Activated CD4-positive, alpha-beta T cell treated with anti-CD3 and anti-CD28 coated beads, Interleukin-2, amount 10 ng/mL, durations not matched to agents 24 days and 14 days (primary cell): ENCODE data around the gene THSD4. TPM values are rescaled to one million over a fixed set of nuclear protein-coding genes. Genes with fewer than 3 reads are reported as not detected.

Experiments used
- DNase-seq: peaks from one replicate; pipeline ENCODE4 v3.0.0; 2022
- H3K27ac Mint-ChIP-seq: one replicate; pipeline ENCODE4 v1.8.0; 2022; ENCODE audit warnings: mild to moderate bottlenecking, mixed read lengths
- H3K27me3 Mint-ChIP-seq: one replicate; pipeline ENCODE4 v1.8.0; 2022; ENCODE audit warnings: mixed read lengths
- H3K36me3 Mint-ChIP-seq: one replicate; pipeline ENCODE4 v1.8.0; 2022; ENCODE audit warnings: low read depth, mild to moderate bottlenecking, mixed read lengths
- H3K4me1 Mint-ChIP-seq: one replicate; pipeline ENCODE4 v1.8.0; 2021; ENCODE audit warnings: mixed read lengths
- H3K4me3 Mint-ChIP-seq: one replicate; pipeline ENCODE4 v1.8.0; 2022; ENCODE audit warnings: mild to moderate bottlenecking, moderate library complexity, mixed read lengths
- H3K9me3 Mint-ChIP-seq: one replicate; pipeline ENCODE4 v1.8.0; 2021; ENCODE audit warnings: mixed read lengths
- intact Hi-C: fragments of 100-400 bp; cut with micrococcal nuclease; formaldehyde crosslinking; loops from one replicate; pipeline ENCODE4 v1.15.1; 2023
- total RNA-seq: library from RNA; stranded (reverse); gene quantifications from 2 replicates; pipeline ENCODE4 v1.2.3, GENCODE V29; 2022

The THSD4 gene
- total RNA-seq, 1 donor from 2014 or later: not detected

GRCh38 chr15:71088683-71089082 is 26.6 kb upstream of the THSD4 start:
- Mint-ChIP-seq H3K4me3 (no peak overlapping the region), H3K27me3 (peaks cover 2% of the 10 kb centered on the region), H3K36me3 (no peaks in the 10 kb centered on the region), H3K27ac (no peak overlapping the region), H3K9me3 (no peaks in the 10 kb centered on the region), H3K4me1 (no peaks in the 10 kb centered on the region)
- intact Hi-C loops: no loop called here
- DNase-seq: no peak

GRCh38 chr15:71089801-71090200 is 25.5 kb upstream of the THSD4 start:
- DNase-seq: no peak
- Mint-ChIP-seq H3K36me3 (no peaks in the 10 kb centered on the region), H3K4me1 (no peaks in the 10 kb centered on the region), H3K4me3 (no peak overlapping the region), H3K27me3 (peaks cover 2% of the 10 kb centered on the region), H3K9me3 (no peaks in the 10 kb centered on the region), H3K27ac (no peak overlapping the region)
- intact Hi-C loops: no loop called here

- DNase-seq: no peak
- intact Hi-C loops: no loop called here
- no peaks in the 10 kb centered on the region for H3K4me1 Mint-ChIP-seq
- peaks cover 2% of the 10 kb centered on the region for H3K27me3 Mint-ChIP-seq
- H3K27ac Mint-ChIP-seq: no peak overlapping the region
- H3K36me3 Mint-ChIP-seq: no peaks in the 10 kb centered on the region
- no peak overlapping the region for H3K4me3 Mint-ChIP-seq
- no peaks in the 10 kb centered on the region for H3K9me3 Mint-ChIP-seq
Measured at GRCh38 chr15:71091601-71092000, 23.7 kb upstream of the THSD4 start.

GRCh38 chr15:71092056-71092600 is 23.1 kb upstream of the THSD4 start:
- Mint-ChIP-seq H3K9me3 (no peaks in the 10 kb centered on the region), H3K4me3 (no peak overlapping the region), H3K4me1 (no peaks in the 10 kb centered on the region), H3K27ac (no peak overlapping the region), H3K36me3 (no peaks in the 10 kb centered on the region), H3K27me3 (peaks cover 2% of the 10 kb centered on the region)
- intact Hi-C loops: no loop called here
- DNase-seq: no peak

- Mint-ChIP-seq H3K4me3 (no peak overlapping the region), H3K36me3 (no peaks in the 10 kb centered on the region), H3K27me3 (no peaks in the 10 kb centered on the region), H3K27ac (no peak overlapping the region), H3K4me1 (no peaks in the 10 kb centered on the region), H3K9me3 (no peaks in the 10 kb centered on the region)
- DNase-seq: no peak
- intact Hi-C loops: no loop called here
Measured at GRCh38 chr15:71093054-71094024, 21.9 kb upstream of the THSD4 start.

GRCh38 chr15:71094137-71094536 is 21.1 kb upstream of the THSD4 start:
- no peak for DNase-seq
- Mint-ChIP-seq H3K4me3 (no peak overlapping the region), H3K27ac (no peak overlapping the region), H3K9me3 (no peaks in the 10 kb centered on the region), H3K4me1 (no peaks in the 10 kb centered on the region), H3K27me3 (no peaks in the 10 kb centered on the region), H3K36me3 (no peaks in the 10 kb centered on the region)
- intact Hi-C loops: no loop called here

GRCh38 chr15:71096676-71097075 is 18.6 kb upstream of the THSD4 start:
- DNase-seq: no peak
- intact Hi-C loops: no loop called here
- Mint-ChIP-seq H3K36me3 (no peaks in the 10 kb centered on the region), H3K4me3 (no peak overlapping the region), H3K27me3 (no peaks in the 10 kb centered on the region), H3K9me3 (no peaks in the 10 kb centered on the region), H3K4me1 (no peaks in the 10 kb centered on the region), H3K27ac (no peak overlapping the region)

GRCh38 chr15:71097890-71098289 is 17.4 kb upstream of the THSD4 start:
- DNase-seq: no peak
- Mint-ChIP-seq H3K4me1 (no peaks in the 10 kb centered on the region), H3K36me3 (no peaks in the 10 kb centered on the region), H3K4me3 (no peak overlapping the region), H3K27me3 (no peaks in the 10 kb centered on the region), H3K9me3 (no peaks in the 10 kb centered on the region), H3K27ac (no peak overlapping the region)
- intact Hi-C loops: no loop called here

- intact Hi-C loops: no loop called here
Measured at GRCh38 chr15:71098920-71099319, 16.4 kb upstream of the THSD4 start.

GRCh38 chr15:71103102-71103676 is 12.1 kb upstream of the THSD4 start:
- Mint-ChIP-seq H3K27me3 (no peaks in the 10 kb centered on the region), H3K27ac (no peak overlapping the region), H3K4me3 (no peak overlapping the region), H3K36me3 (no peaks in the 10 kb centered on the region), H3K4me1 (no peaks in the 10 kb centered on the region), H3K9me3 (no peaks in the 10 kb centered on the region)
- DNase-seq: no peak
- intact Hi-C loops: no loop called here

More at GRCh38 chr15:71098920-71099319, 16.4 kb upstream of the THSD4 start:
- Mint-ChIP-seq H3K9me3 (no peaks in the 10 kb centered on the region), H3K4me1 (no peaks in the 10 kb centered on the region), H3K27me3 (no peaks in the 10 kb centered on the region), H3K36me3 (no peaks in the 10 kb centered on the region), H3K27ac (no peak overlapping the region), H3K4me3 (no peak overlapping the region)
- no peak for DNase-seq

- H3K27ac Mint-ChIP-seq: no peak overlapping the region
- H3K4me3 Mint-ChIP-seq: no peak overlapping the region
- DNase-seq: no peak
- no peaks in the 10 kb centered on the region for H3K27me3 Mint-ChIP-seq
- H3K36me3 Mint-ChIP-seq: no peaks in the 10 kb centered on the region
- intact Hi-C loops: no loop called here
- H3K4me1 Mint-ChIP-seq: no peaks in the 10 kb centered on the region
- no peaks in the 10 kb centered on the region for H3K9me3 Mint-ChIP-seq
Measured at GRCh38 chr15:71104636-71105035, 10.6 kb upstream of the THSD4 start.

GRCh38 chr15:71105444-71105843 is 9.8 kb upstream of the THSD4 start:
- no peaks in the 10 kb centered on the region for H3K27me3 Mint-ChIP-seq
- no peaks in the 10 kb centered on the region for H3K36me3 Mint-ChIP-seq
- DNase-seq: no peak
- intact Hi-C loops: no loop called here
- H3K4me3 Mint-ChIP-seq: no peak overlapping the region
- H3K27ac Mint-ChIP-seq: no peak overlapping the region
- no peaks in the 10 kb centered on the region for H3K9me3 Mint-ChIP-seq
- no peaks in the 10 kb centered on the region for H3K4me1 Mint-ChIP-seq

GRCh38 chr15:71106802-71107500 is 8.3 kb upstream of the THSD4 start:
- intact Hi-C loops: no loop called here
- H3K4me3 Mint-ChIP-seq: no peak overlapping the region
- DNase-seq: no peak
- no peak overlapping the region for H3K27ac Mint-ChIP-seq
- peaks cover 1% of the 10 kb centered on the region for H3K27me3 Mint-ChIP-seq
- no peaks in the 10 kb centered on the region for H3K36me3 Mint-ChIP-seq
- H3K4me1 Mint-ChIP-seq: no peaks in the 10 kb centered on the region
- no peaks in the 10 kb centered on the region for H3K9me3 Mint-ChIP-seq

GRCh38 chr15:71107501-71107815 is 7.8 kb upstream of the THSD4 start:
- no peaks in the 10 kb centered on the region for H3K4me1 Mint-ChIP-seq
- no peak overlapping the region for H3K4me3 Mint-ChIP-seq
- H3K27ac Mint-ChIP-seq: no peak overlapping the region
- H3K36me3 Mint-ChIP-seq: no peaks in the 10 kb centered on the region
- no peak for DNase-seq
- peaks cover 2% of the 10 kb centered on the region for H3K27me3 Mint-ChIP-seq
- H3K9me3 Mint-ChIP-seq: no peaks in the 10 kb centered on the region
- intact Hi-C loops: no loop called here
